Osteoblast (primary cell): ENCODE results near the gene LSM2. TPM values are rescaled to one million over a fixed set of nuclear protein-coding genes. Genes with fewer than 3 reads are reported as not detected.

ENCODE experiments used
- DNase-seq: peaks from one replicate; pipeline ENCODE4 v3.0.0; 2011; ENCODE audit warnings: low spot score, mixed read lengths; ENCODE audit not compliant: insufficient read length; ENCODE audit errors: missing footprints
- H2AFZ ChIP-seq: 2 replicates; pipeline ENCODE4 v1.6.0; 2011; ENCODE audit warnings: mild to moderate bottlenecking, low read length
- H3K27ac ChIP-seq: 2 replicates; pipeline ENCODE4 v1.5.1; 2011; ENCODE audit warnings: mild to moderate bottlenecking, low read depth, low read length, moderate library complexity
- H3K27me3 ChIP-seq: 2 replicates; pipeline ENCODE4 v1.6.0; 2012; ENCODE audit warnings: mild to moderate bottlenecking, control low read depth, inconsistent platforms, low read length, moderate library complexity; ENCODE audit not compliant: insufficient read depth
- H3K36me3 ChIP-seq: 2 replicates; pipeline ENCODE4 v1.5.1; 2011; ENCODE audit warnings: mild to moderate bottlenecking, low read length, control low read depth, moderate library complexity; ENCODE audit not compliant: insufficient read depth
- H3K4me1 ChIP-seq: 2 replicates; pipeline ENCODE4 v1.5.1; 2011; ENCODE audit warnings: mild to moderate bottlenecking, low read length, control low read depth, moderate library complexity; ENCODE audit not compliant: insufficient read depth
- H3K4me2 ChIP-seq: 2 replicates; pipeline ENCODE4 v1.6.0; 2011; ENCODE audit warnings: mild to moderate bottlenecking, low read length; ENCODE audit not compliant: insufficient read depth
- H3K4me3 ChIP-seq: fragments of 200-600 bp; sonication (generic); 3 replicates; pipeline ENCODE4 v1.5.1; 2012; ENCODE audit warnings: mild to moderate bottlenecking, low read length, inconsistent platforms; ENCODE audit not compliant: insufficient read depth
- H3K79me2 ChIP-seq: 2 replicates; pipeline ENCODE4 v1.6.0; 2012; ENCODE audit warnings: mild to moderate bottlenecking, low read length, control low read depth, inconsistent platforms; ENCODE audit not compliant: insufficient read depth
- H3K9me3 ChIP-seq: 2 replicates; pipeline ENCODE4 v1.5.1; 2011; ENCODE audit warnings: low read depth, low read length, control low read depth
- H4K20me1 ChIP-seq: 2 replicates; pipeline ENCODE4 v1.6.0; 2012; ENCODE audit warnings: mild to moderate bottlenecking, low read length, control low read depth; ENCODE audit not compliant: insufficient read depth
- CTCF ChIP-seq: IDR thresholded peaks from 2 replicates; pipeline ENCODE4 v1.5.1; 2011; ENCODE audit warnings: mild to moderate bottlenecking, low read depth, low read length, moderate library complexity; ENCODE audit errors: extremely low read depth
- total RNA-seq: library from RNA; depleted of rRNA; stranded (reverse); fragments of >200 nt; gene quantifications from 2 replicates; pipeline ENCODE4 v1.2.3, GENCODE V29; 2012

Gene LSM2
- total RNA-seq, 1 donor: 22.4 TPM

DNA sequence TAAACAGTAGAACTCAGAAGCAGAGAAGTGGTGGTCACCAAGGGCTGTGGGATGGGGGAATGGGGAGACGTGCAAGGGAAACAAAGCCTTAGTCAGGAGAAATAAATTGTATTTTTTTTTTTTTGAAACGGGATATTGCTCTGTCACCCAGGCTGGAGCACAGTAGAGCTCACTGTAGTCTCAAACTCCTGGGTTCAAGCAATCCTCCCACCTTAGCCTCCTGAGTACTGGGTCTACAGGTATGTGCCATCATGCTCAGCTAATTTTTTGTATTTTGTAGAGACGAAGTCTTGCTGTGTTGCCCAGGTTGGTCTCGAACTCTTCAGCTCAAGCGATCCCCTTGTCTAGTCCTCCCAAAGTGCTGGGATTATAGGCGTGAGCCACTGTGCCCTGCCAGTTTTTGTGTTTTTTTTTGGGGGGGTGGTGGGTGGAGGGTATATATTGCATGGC lies 24.1 kb upstream of the LSM2 start:
- peak overlapping the region; percentile 58 for H3K27ac ChIP-seq
- H3K4me2 ChIP-seq: peak overlapping the region; percentile 98
- peaks cover 12% of the 10 kb centered on the region for H4K20me1 ChIP-seq
- peaks cover under 1% of the 10 kb centered on the region for H3K36me3 ChIP-seq
- no peaks in the 10 kb centered on the region for H3K27me3 ChIP-seq
- H3K4me3 ChIP-seq: peak overlapping the region; percentile 80
- no peaks in the 10 kb centered on the region for H3K9me3 ChIP-seq
- peaks cover 42% of the 10 kb centered on the region for H3K79me2 ChIP-seq
- no peak for TF ChIP-seq CTCF
- no peak for DNase-seq
- no peak overlapping the region for H2AFZ ChIP-seq
- peaks cover 20% of the 10 kb centered on the region for H3K4me1 ChIP-seq

DNA sequence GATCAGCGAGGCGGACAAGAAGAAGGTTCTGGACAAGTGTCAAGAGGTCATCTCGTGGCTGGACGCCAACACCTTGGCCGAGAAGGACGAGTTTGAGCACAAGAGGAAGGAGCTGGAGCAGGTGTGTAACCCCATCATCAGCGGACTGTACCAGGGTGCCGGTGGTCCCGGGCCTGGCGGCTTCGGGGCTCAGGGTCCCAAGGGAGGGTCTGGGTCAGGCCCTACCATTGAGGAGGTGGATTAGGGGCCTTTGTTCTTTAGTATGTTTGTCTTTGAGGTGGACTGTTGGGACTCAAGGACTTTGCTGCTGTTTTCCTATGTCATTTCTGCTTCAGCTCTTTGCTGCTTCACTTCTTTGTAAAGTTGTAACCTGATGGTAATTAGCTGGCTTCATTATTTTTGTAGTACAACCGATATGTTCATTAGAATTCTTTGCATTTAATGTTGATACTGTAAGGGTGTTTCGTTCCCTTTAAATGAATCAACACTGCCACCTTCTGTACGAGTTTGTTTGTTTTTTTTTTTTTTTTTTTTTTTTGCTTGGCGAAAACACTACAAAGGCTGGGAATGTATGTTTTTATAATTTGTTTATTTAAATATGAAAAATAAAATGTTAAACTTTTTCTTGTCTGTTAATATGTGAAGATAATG lies 23.0 kb upstream of the LSM2 start:
- Histone ChIP-seq H3K27ac (peak overlapping the region; percentile 48), H3K4me3 (peak overlapping the region; percentile 80), H3K27me3 (no peaks in the 10 kb centered on the region), H3K9me3 (no peaks in the 10 kb centered on the region), H3K4me2 (peak overlapping the region; percentile 98), H2AFZ (peak overlapping the region; percentile 47), H3K4me1 (peaks cover 17% of the 10 kb centered on the region), H3K36me3 (no peaks in the 10 kb centered on the region), H3K79me2 (peaks cover 30% of the 10 kb centered on the region), H4K20me1 (peaks cover 7% of the 10 kb centered on the region)
- peak; percentile 44 for TF ChIP-seq CTCF
- DNase-seq: peak; percentile 88

- Histone ChIP-seq H3K36me3 (no peaks in the 10 kb centered on the region), H3K27ac (peak within 1 kb of the TSS; percentile 77), H3K4me1 (peaks cover 19% of the 10 kb centered on the region), H3K4me2 (peak within 1 kb of the TSS; percentile 86), H4K20me1 (peaks cover 7% of the 10 kb centered on the region), H3K27me3 (no peaks in the 10 kb centered on the region), H2AFZ (peak within 1 kb of the TSS; percentile 68), H3K9me3 (no peaks in the 10 kb centered on the region), H3K79me2 (peaks cover 24% of the 10 kb centered on the region), H3K4me3 (peak within 1 kb of the TSS; percentile 77)
- TF ChIP-seq CTCF: no peak
- peak; percentile 99 for DNase-seq
Observed at GRCh38 chr6:31827286-31828079, 20.7 kb upstream of the LSM2 start, which contains the start of gene HSPA1B. Gene HSPA1B (plus strand): TSS chr6:31827738. CDS start chr6:31827951, 213 bp downstream.

- Histone ChIP-seq H2AFZ (peak overlapping the region; percentile 68), H3K4me3 (peak overlapping the region; percentile 77), H3K27ac (peak overlapping the region; percentile 77), H3K9me3 (no peaks in the 10 kb centered on the region), H3K79me2 (peaks cover 24% of the 10 kb centered on the region), H3K4me2 (peak overlapping the region; percentile 86), H3K36me3 (no peaks in the 10 kb centered on the region), H3K27me3 (no peaks in the 10 kb centered on the region), H4K20me1 (peaks cover 7% of the 10 kb centered on the region), H3K4me1 (peaks cover 22% of the 10 kb centered on the region)
- no peak for TF ChIP-seq CTCF
- DNase-seq: peak; percentile 91
Observed at GRCh38 chr6:31826793-31827285, 20.1 kb upstream of the LSM2 start.
